Activated naive CD8-positive, alpha-beta T cell treated with anti-CD3 and anti-CD28 coated beads, Interleukin-2, amount 50 U/mL, for 16 hours (primary cell): Measurements from ENCODE around the gene ZBTB7A.

ENCODE experiments used
- DNase-seq: peaks from one replicate; pipeline ENCODE4 v3.0.0-alpha.2; 2020; ENCODE audit warnings: low read depth, low spot score

ZBTB7A gene

GRCh38 chr19:4094291-4094690, 27.6 kb upstream of the ZBTB7A start:
- no peak for DNase-seq

DNA sequence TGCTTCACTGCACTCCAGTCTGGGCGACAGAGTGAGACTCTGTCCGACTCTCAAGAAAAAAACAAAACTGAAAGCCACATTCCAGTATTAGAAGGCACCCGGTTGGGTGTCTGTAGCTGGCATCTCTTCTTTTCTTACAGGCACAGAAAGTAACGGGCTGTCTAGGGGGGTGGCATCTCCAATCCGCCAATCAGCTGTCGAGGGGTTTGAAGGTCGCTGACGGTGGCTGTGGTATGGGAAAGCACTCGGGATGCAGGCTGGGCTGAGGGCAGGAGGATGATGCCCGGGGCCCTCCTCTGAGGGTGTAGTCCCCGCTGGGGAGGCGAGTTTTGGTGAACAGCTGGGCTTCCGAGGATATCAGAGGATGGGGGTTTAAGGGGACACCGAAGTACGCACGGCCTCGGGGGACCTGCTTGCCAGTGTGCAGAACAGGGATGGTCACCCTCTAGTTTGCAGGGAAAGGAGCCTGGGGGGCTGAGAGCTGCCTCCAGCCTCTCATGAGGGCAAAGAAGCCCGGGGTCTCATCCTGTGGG, 27.0 kb upstream of the ZBTB7A start:
- no peak for DNase-seq

DNA sequence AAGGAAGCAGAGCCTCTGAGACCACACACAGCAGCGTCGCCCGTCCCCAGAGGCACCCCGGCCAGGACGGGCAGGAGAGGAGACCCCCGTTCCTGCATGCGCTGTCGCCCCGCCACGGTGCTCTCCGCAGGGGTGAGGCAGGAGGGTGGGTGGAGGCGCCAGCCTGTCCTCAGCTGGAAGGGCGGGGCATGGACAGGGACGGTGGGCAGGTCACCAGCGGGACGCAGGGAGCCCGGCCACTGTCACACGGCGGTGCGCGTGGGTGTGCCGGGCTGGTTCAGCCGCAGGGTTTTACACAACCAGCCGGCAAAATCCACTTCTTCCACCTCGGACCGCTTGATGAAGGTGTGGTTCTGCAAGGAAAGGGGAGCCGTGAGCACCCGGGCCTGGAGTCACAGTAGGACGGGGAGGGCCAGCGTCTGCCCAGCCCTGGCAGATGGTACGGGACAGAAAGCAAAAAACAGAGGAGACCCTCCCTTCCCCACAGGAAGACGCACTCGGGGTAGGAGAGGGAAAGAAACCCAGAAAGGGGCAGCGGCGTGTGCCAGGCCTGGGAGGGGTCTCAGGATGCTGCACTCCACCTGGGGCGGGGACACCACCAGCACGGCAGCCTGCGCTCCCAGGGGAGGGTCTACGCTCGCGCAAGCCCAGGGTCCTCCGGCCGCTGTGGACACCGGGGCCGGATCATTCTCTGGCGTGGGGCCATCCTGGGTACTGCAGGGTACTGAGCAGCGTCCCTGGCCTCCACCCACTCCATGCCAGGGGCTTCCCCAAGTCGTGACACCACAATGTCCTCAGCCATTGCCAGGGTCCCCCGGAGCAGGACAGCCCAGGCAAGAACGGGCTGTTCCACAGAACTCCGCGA, 23.9 kb upstream of the ZBTB7A start:
- DNase-seq = no peak

GRCh38 chr19:4089946-4090345, 23.2 kb upstream of the ZBTB7A start:
- DNase-seq = no peak

GRCh38 chr19:4089400-4089908, 22.8 kb upstream of the ZBTB7A start:
- no peak for DNase-seq

DNA sequence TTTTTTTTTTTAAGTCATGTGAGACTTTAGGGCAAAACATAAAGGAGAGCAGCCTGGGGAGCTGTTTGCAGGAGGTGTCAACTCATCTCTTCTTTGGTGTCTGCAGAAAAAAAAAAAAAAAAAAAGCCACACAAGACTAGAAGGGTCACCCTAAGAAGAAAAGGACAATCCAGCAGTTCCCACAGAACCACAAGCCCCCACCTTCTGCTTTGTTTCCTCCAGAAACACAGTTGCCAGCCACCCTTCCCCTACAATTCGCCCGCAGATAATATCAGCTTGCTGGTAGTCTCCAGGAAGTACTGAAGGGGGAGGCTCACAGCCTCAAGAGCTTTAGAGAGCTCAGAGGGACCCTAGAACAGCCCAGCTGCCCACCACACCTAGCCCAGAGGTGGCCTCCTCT, 22.3 kb upstream of the ZBTB7A start:
- no peak for DNase-seq

GRCh38 chr19:4087787-4088679, 21.3 kb upstream of the ZBTB7A start:
- no peak for DNase-seq

DNA sequence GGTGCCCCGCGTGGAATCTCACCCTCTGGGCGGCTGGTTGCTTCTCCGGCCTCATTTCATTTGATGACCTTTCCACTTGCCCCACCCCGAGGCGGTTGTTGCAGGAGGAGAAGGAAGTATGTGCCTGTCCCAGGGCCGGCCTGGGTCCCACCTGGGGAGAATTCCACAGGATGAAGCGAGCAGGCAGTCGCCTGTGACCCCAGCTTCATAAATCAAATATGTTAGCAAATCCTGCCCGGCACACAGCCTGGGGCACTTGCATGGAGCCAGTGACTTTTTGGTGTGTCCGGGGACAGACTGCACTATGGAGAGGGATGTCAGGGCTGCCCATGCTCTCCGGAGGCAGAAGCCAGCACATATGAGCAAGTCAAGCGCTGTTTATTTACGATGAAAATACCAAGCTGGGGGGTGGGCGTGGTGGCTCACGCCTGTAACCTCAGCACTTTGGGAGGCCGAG, 19.7 kb upstream of the ZBTB7A start:
- no peak for DNase-seq

DNA sequence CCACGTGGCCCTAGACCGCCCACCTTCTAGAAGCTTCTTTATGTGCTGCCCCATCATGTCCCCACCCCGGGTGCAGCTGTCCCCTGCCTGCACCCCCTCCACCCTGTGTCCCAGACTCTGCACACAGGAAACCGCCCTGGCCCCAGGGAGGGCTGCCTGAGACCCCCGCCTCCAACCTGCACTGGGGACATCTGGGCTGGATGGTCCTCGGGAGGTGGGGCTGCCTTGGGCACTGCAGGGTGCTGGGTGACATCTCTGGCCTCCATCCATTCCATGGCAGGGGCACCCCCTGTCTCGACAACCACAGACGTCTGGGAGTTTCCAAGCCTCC, 17.8 kb upstream of the ZBTB7A start:
- DNase-seq = no peak

DNA sequence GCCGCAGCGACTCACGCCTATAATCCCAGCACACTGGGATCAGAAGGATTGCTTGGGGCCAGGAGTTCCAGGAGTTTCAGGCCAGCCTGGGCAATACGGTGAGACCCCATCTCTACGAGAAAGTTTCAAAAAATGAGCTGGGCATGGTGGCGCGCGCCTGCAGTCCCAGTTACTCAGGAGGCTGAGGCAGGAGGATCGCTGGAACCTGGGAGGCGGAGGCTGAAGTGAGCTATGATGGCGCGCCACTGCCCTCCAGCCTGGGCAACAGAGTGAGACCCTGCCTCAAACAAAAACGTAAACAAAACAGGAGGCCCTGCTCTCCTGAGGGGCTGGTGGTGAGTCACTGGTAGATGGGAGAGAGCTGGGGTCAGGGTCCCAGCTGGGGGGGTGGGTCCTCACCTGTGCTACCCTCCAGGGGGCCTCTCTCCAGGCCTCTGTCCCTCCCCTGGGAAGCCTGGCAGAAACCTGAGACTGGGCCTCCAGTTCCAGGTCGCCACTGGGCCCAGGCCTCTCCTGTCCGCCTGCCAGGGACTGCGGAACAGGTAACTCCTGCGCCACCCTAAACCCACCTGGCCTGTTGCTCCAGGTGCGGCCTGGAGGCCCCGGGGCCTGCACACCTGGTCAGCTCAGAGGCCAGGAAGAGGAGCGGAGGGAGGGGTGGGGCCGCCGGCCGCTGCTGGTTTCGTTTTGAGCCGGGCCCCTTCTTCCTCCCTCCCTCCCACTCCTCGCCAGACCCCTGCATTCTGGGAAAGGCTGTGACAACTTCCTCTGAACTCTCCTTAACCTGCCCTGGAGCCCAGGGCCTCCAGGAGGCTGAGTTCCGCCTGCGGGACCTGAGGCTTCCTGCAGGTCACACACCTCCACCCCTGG, 17.2 kb upstream of the ZBTB7A start:
- no peak for DNase-seq

- no peak for DNase-seq
Observed at GRCh38 chr19:4082172-4082571, 15.5 kb upstream of the ZBTB7A start.

- DNase-seq = no peak
Observed at GRCh38 chr19:4081441-4082129, 14.9 kb upstream of the ZBTB7A start.

GRCh38 chr19:4080473-4080872, 13.8 kb upstream of the ZBTB7A start:
- DNase-seq = no peak

GRCh38 chr19:4077800-4078684, 11.3 kb upstream of the ZBTB7A start:
- DNase-seq = no peak

GRCh38 chr19:4077007-4077374, 10.3 kb upstream of the ZBTB7A start:
- no peak for DNase-seq

DNA sequence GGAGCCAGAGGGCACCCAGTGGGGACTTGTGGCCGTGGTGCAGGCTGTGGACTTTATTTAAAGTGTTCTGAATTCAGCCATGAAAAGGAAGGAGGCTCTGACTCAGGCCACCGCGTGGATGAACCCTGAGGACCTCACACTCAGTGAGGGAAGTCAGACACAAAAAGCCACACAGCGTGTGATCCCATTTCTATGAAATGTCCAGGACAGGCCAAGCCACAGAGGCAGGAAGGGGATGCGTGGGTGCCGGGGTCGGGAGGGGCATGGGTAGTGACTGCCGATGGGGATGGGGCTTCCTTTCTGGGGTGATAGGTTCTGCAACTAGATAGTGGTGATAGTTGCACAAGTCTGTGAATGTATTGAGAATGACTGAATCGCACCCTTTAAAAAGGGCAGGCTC, 8.7 kb upstream of the ZBTB7A start:
- no peak for DNase-seq

DNA sequence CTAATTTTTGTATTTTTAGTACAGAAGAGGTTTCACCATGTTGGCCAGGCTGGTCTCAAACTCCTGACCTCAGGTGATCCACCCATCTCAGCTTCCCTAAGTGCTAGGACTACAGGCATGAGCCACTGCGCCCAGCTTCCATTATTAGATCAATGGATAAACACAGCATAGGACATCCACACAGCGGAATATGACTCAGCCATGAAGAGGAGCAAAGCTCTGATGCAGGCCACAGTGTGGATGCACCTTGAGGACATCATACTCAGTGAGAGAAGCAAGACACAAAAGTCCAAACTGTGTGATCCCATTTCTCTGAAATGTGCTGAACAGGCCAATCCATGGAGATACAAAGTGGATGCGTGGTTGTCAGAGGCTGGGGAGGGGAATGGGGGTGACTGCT, 4.9 kb upstream of the ZBTB7A start:
- DNase-seq = no peak

- DNase-seq = no peak
Observed at GRCh38 chr19:4069331-4069959, 2.7 kb upstream of the ZBTB7A start.
